Fibroblast of villous mesenchyme (primary cell): ENCODE data around the gene PRTG. TPM values are rescaled to one million over a fixed set of nuclear protein-coding genes. Genes with fewer than 3 reads are reported as not detected.
A peak's percentile ranks its signal among the peaks of the same experiment; 100 is the strongest.

ENCODE experiments used
- DNase-seq: peaks from one replicate; pipeline ENCODE4 v3.0.0-alpha.2; 2010; ENCODE audit warnings: low read depth
- H3K4me3 ChIP-seq: 2 replicates; pipeline ENCODE4 v1.5.1; 2011; ENCODE audit warnings: low read depth, mild to moderate bottlenecking, low read length
- CTCF ChIP-seq: IDR thresholded peaks from 2 replicates; pipeline ENCODE4 v1.5.1; 2012; ENCODE audit warnings: low read depth, mild to moderate bottlenecking, low read length; ENCODE audit not compliant: insufficient read depth
- total RNA-seq: library from RNA; depleted of rRNA; stranded (reverse); fragments of >200 nt; gene quantifications from 2 replicates; pipeline ENCODE4 v1.2.3, GENCODE V29; 2012

PRTG gene
- total RNA-seq, 1 donor: 6.9 TPM

GRCh38 chr15:55661428-55661827 is 81.5 kb downstream of the PRTG start:
- DNase-seq: peak; percentile 72
- no peak overlapping the region for H3K4me3 ChIP-seq
- TF ChIP-seq CTCF: no peak

GRCh38 chr15:55660153-55660552 is 82.8 kb downstream of the PRTG start:
- DNase-seq: peak; percentile 7
- H3K4me3 ChIP-seq: no peak overlapping the region
- TF ChIP-seq CTCF: no peak

- TF ChIP-seq CTCF: no peak
- no peak overlapping the region for H3K4me3 ChIP-seq
- DNase-seq: no peak
Measured at GRCh38 chr15:55659481-55659880, 83.5 kb downstream of the PRTG start.

- H3K4me3 ChIP-seq: no peak overlapping the region
- DNase-seq: no peak
- no peak for TF ChIP-seq CTCF
Measured at GRCh38 chr15:55658886-55659285, 84.1 kb downstream of the PRTG start.

- TF ChIP-seq CTCF: no peak
- DNase-seq: peak; percentile 51
- no peak overlapping the region for H3K4me3 ChIP-seq
Measured at GRCh38 chr15:55654561-55655031, 88.4 kb downstream of the PRTG start.

- no peak for TF ChIP-seq CTCF
- DNase-seq: no peak
- no peak overlapping the region for H3K4me3 ChIP-seq
Measured at GRCh38 chr15:55652909-55653495, 90.0 kb downstream of the PRTG start.

GRCh38 chr15:55652359-55652758 is 90.6 kb downstream of the PRTG start:
- no peak for TF ChIP-seq CTCF
- H3K4me3 ChIP-seq: no peak overlapping the region
- DNase-seq: no peak
